Thymus (tissue), 11 donors: Measurements from ENCODE around the gene LIN7A. TPM values are rescaled to one million over a fixed set of nuclear protein-coding genes. Genes with fewer than 3 reads are reported as not detected.
"Not testable (repeated sequence)": the region's sequence is repeated elsewhere in the genome, so short reads cannot be mapped to it uniquely, and the experiment has no call there.

ENCODE experiments used
- DNase-seq, 9 donors: peaks; one replicate each; pipeline ENCODE4 v3.0.0-alpha.2; 2013; ENCODE audit warnings: low spot score in 9 of 9, low read depth in 6 of 9, missing footprints in 1 of 9
- H3K27ac ChIP-seq, 2 donors: one replicate each; pipeline ENCODE4 v1.5.1; 2013; ENCODE audit warnings: control low read depth in 1 of 2, low read depth in 1 of 2, low read length in 1 of 2, mild to moderate bottlenecking in 1 of 2, moderate library complexity in 1 of 2
- H3K27me3 ChIP-seq, 2 donors: one replicate each; pipeline ENCODE4 v1.5.1; 2013; ENCODE audit warnings: low read length in 1 of 2; ENCODE audit not compliant: control insufficient read depth in 2 of 2, insufficient read depth in 1 of 2
- H3K36me3 ChIP-seq, 2 donors: one replicate each; pipeline ENCODE4 v1.5.1; 2013; ENCODE audit warnings: low read length in 1 of 2, mild to moderate bottlenecking in 1 of 2, moderate library complexity in 1 of 2; ENCODE audit not compliant: control insufficient read depth in 2 of 2, insufficient read depth in 2 of 2
- H3K4me1 ChIP-seq, 2 donors: one replicate each; pipeline ENCODE4 v1.5.1; 2013; ENCODE audit warnings: low read length in 2 of 2; ENCODE audit not compliant: control insufficient read depth in 2 of 2, insufficient read depth in 2 of 2
- H3K4me3 ChIP-seq, 2 donors: one replicate each; pipeline ENCODE4 v1.5.1; 2013; ENCODE audit warnings: low read length in 2 of 2, control low read depth in 1 of 2, mild to moderate bottlenecking in 1 of 2
- H3K9me3 ChIP-seq, 2 donors: one replicate each; pipeline ENCODE4 v1.5.1; 2013; ENCODE audit warnings: low read length in 1 of 2, mild to moderate bottlenecking in 1 of 2; ENCODE audit not compliant: control insufficient read depth in 2 of 2, insufficient read depth in 1 of 2
- WGBS: extraction: QIAGEN DNeasy Blood & Tissue Kit; methylation state at CpG from one replicate; pipeline ENCODE4 v1.1.7; 2013; 5-methylcytosine and 5-hydroxymethylcytosine counted together
- polyA plus RNA-seq: library from polyadenylated mRNA; stranded (reverse); fragments of 200-250 nt; gene quantifications from one replicate; pipeline ENCODE4 v1.2.3, GENCODE V29; 2013
- total RNA-seq: library from RNA; stranded (reverse); fragments of 120-200 nt; gene quantifications from one replicate; pipeline ENCODE4 v1.2.4, GENCODE V29; 2013
- donor health status: healthy.

The LIN7A gene
- total and polyA plus RNA-seq, 2 donors = 0.57 to 0.76 TPM

DNA sequence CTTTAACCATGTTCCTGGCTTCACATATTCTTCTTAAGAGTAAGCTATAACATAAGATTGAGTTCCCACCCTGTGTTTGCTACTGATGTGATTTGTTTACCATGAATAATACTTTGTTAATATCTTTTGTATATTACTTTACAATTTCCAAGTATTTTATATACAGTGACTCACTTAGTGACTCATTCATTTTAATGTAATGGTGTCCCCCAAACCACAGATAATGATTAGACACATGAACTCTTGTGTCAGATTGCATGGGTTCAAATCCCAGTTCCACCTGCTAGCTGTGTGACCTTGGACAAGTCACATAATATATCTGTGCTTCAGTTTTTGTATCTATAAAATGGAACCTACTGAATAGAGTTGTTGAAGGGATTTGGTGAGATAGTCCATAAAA lies 144.9 kb downstream of the LIN7A start:
- Histone ChIP-seq H3K27me3 (no peaks in the 10 kb centered on the region), H3K36me3 (no peaks in the 10 kb centered on the region), H3K27ac (no peak overlapping the region), H3K4me1 (no peaks in the 10 kb centered on the region), H3K9me3 (no peaks in the 10 kb centered on the region), H3K4me3 (no peak overlapping the region)
- no peak for DNase-seq

DNA sequence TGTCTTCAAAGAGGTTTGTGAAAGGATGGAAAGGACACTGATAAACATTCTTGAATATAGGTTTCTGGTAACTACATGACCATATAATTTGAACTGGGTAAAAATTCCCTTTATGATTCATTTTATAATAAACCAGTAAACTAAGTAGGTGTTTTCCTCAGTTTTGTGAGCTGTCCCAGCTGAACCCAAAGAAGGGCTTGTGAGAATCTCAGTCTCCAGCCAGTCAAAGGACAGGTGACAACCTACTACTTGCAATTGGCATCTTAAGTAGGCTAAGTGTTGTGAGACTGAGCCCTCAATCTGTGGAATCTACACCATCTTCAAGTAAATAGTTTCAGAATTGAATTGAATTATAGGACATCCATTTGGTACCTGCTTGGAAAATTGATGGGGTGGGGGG lies 145.9 kb downstream of the LIN7A start:
- no peaks in the 10 kb centered on the region for H3K27me3 ChIP-seq
- no peak overlapping the region for H3K4me3 ChIP-seq
- no peaks in the 10 kb centered on the region for H3K36me3 ChIP-seq
- no peaks in the 10 kb centered on the region for H3K9me3 ChIP-seq
- DNase-seq = no peak
- no peak overlapping the region for H3K27ac ChIP-seq
- H3K4me1 ChIP-seq = no peaks in the 10 kb centered on the region

DNA sequence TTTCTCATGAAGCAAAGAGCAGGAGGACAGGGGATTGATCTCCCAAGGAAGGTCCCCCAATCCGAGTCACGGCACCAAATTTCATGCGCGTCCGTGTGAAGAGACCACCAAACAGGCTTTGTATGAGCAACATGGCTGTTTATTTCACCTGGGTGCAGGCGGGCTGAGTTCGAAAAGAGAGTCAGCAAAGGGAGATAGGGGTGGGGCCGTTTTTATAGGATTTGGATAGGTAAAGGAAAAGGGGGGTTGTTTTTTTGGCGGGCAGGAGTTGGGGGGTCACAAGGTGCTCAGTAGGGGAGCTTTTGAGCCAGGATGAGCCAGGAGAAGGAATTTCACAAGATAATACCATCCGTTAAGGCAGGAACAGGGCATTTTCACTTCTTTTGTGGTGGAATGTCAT lies 149.3 kb downstream of the LIN7A start:
- not testable (repeated sequence) for DNase-seq, H3K4me1 ChIP-seq, H3K27me3 ChIP-seq, H3K27ac ChIP-seq, H3K9me3 ChIP-seq, H3K36me3 ChIP-seq, H3K4me3 ChIP-seq
- 93% methylated on average over 10 of the region's 10 CpGs for WGBS

DNA sequence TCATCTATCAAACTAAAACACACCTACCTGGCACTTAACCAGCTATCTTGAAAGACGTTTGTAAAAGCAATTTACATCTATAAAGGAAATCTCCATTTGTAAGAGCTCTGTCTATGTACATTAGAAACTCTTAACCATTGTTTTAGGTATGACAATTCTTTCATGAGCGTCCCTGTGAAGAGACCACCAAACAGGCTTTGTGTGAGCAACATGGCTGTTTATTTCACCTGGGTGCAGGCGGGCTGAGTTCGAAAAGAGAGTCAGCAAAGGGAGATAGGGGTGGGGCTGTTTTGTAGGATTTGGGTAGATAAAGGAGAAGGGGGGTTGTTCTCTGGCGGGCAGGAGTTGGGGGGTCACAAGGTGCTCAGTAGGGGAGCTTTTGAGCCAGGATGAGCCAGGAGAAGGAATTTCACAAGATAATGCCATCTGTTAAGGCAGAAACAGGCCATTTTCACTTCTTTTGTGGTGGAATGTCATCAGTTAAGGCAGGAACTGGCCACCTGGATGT lies 154.7 kb downstream of the LIN7A start:
- H3K4me1 ChIP-seq, H3K4me3 ChIP-seq, DNase-seq, H3K9me3 ChIP-seq, H3K27ac ChIP-seq, H3K36me3 ChIP-seq, H3K27me3 ChIP-seq: not testable (repeated sequence)
- 86% methylated on average over 5 of the region's 5 CpGs for WGBS

DNA sequence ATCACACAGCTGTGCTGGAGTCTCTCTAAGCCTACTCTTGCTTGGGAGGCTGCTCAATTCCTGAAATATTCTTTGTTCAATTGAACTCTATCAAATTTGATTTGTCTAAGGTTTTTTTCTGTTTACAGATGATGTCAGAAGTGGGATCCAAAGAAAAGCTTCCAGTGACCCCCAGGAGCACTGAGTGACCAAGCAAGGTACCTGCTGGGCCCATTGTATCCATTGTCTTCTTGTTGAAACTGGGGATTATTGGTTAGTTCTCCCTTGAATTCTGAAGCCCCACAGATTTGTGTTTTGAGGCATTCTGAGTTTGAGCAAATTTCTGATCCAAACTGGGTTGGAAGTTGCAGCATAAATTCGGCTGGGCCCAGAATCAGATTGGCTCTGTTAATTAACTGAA lies 156.4 kb downstream of the LIN7A start:
- H3K27me3 ChIP-seq = no peaks in the 10 kb centered on the region
- H3K27ac ChIP-seq = no peak overlapping the region
- no peak overlapping the region for H3K4me3 ChIP-seq
- no peak for DNase-seq
- H3K9me3 ChIP-seq = no peaks in the 10 kb centered on the region
- WGBS = 87% methylated on average over 1 of the region's 1 CpG
- no peaks in the 10 kb centered on the region for H3K36me3 ChIP-seq
- no peaks in the 10 kb centered on the region for H3K4me1 ChIP-seq

DNA sequence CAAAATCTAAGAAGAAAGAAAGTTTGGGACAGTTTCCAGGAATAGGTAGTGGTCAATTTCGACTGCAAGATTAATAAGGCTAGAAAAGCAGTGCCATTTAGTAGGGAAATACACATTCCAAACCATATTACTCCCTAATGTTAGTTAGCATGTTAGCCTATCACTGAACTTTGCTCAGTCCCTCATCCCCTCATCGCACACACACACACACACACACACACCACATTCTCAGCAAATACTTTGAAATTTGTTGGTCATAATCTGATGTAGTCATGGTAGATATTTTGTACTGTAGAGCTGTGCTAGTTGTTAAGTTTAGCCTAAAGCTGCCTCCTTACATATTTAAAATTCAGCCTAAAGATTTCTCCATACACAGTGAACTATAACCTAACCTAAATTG lies 157.0 kb downstream of the LIN7A start:
- Histone ChIP-seq H3K4me1 (no peaks in the 10 kb centered on the region), H3K36me3 (no peaks in the 10 kb centered on the region), H3K27me3 (no peaks in the 10 kb centered on the region), H3K27ac (no peak overlapping the region), H3K4me3 (no peak overlapping the region), H3K9me3 (no peaks in the 10 kb centered on the region)
- DNase-seq = no peak
- WGBS = 73% methylated on average over 2 of the region's 2 CpGs

DNA sequence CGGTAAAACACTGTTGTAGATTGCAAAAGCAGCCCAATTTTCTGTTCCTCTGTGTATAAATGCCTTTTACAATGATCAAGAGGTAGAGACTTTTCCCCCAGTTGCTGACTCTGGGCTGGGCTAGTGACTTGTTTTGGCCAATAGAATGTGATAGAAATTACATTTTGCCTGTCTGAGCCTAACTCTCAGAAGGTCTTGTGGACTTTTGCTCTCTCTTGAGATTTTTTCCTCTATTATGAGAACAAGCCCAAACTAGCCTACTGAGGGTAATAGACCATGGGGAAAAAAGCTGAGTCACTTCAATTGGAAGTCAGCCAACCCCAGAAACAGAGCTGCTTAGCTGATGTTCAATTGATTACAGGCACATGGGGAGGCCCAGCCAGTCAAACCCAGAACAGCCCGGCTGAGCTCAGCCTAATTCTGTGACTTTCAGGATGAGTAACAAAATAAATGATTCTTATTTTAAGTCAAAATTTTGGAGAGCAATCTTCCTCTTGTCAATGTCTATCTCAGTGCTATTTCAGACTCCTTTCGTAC lies 159.7 kb downstream of the LIN7A start:
- WGBS = 63% methylated on average over 3 of the region's 3 CpGs
- peak in 1 of 9 donors; percentile 16 for DNase-seq
- Histone ChIP-seq H3K36me3 (no peaks in the 10 kb centered on the region), H3K27me3 (no peaks in the 10 kb centered on the region), H3K27ac (peak overlapping the region in 1 of 2 donors; percentile 47), H3K4me1 (no peaks in the 10 kb centered on the region), H3K4me3 (no peak overlapping the region), H3K9me3 (no peaks in the 10 kb centered on the region)

DNA sequence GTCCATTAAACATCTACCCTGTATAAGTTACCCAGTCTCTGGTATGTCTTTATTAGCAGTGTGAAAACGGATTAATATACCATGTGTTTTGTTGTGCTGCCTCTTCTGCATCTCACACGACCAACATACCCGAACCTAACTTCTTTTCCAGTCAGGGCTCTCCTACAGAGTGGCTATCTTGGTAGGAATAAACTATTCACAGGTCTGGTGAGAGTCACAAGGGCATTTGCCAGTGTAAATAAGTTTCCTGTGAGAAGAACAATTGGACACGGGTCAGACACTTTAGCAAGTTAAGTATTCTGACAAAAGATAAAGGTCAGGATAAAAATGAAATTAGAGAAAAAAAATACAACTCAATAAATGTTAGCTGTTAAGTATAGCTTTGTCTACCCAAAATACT lies 160.1 kb downstream of the LIN7A start:
- 90% methylated on average over 4 of the region's 4 CpGs for WGBS

DNA sequence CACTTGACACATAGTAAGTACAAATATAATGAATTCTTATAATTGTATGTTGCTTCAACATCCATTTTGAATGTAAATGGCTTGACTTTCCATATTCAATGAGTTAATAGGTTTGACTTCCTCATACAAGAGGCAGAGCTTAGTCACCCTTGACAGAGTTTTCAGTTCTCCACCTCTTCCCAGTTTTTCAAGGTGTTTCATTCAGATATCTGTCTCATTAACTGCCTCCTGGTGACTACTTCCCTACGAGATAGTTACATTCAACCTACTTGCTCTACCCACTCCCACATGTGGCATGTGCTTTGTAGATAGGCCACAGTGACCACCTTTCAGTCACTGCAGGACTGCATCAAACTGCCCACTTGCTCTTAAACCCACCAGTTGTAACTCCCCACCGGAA lies 161.0 kb downstream of the LIN7A start:
- no peaks in the 10 kb centered on the region for H3K27me3 ChIP-seq
- no peak for DNase-seq
- no peaks in the 10 kb centered on the region for H3K4me1 ChIP-seq
- no peaks in the 10 kb centered on the region for H3K9me3 ChIP-seq
- H3K27ac ChIP-seq = no peak overlapping the region
- H3K36me3 ChIP-seq = no peaks in the 10 kb centered on the region
- no peak overlapping the region for H3K4me3 ChIP-seq
- 92% methylated on average over 2 of the region's 2 CpGs for WGBS

More for the DNA sequence above, 160.1 kb downstream of the LIN7A start:
- no peaks in the 10 kb centered on the region for H3K27me3 ChIP-seq
- H3K4me1 ChIP-seq = no peaks in the 10 kb centered on the region
- peak overlapping the region in 1 of 2 donors; percentile 47 for H3K27ac ChIP-seq
- H3K4me3 ChIP-seq = no peak overlapping the region
- no peaks in the 10 kb centered on the region for H3K36me3 ChIP-seq
- H3K9me3 ChIP-seq = no peaks in the 10 kb centered on the region
- DNase-seq = no peak

DNA sequence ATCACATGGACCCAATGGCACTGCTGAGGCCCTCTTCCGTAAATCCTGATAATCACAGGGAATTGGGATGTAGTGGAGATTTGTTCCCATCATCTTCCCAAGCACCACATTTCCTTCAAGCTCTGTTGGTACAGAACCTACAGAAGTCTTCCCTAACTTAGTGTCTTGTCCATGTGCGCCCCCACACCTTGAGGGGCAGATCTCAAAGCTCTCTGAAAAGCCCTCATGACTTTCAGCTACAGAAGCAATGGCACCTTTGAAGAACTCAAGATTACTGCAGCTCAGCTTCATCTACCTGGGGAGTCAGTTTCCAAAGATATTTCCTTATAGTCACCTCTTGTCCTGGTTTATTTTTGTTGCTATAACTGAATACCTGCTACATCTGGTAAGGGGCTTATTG lies 166.8 kb downstream of the LIN7A start:
- WGBS = 96% methylated on average over 2 of the region's 2 CpGs
- no peaks in the 10 kb centered on the region for H3K4me1 ChIP-seq
- no peak overlapping the region for H3K27ac ChIP-seq
- no peaks in the 10 kb centered on the region for H3K9me3 ChIP-seq
- DNase-seq = no peak
- no peak overlapping the region for H3K4me3 ChIP-seq
- H3K27me3 ChIP-seq = no peaks in the 10 kb centered on the region
- no peaks in the 10 kb centered on the region for H3K36me3 ChIP-seq
